Astrocyte of the cerebellum (primary cell): ENCODE data around the gene PLA2G5.

Experiments used
- DNase-seq: peaks from one replicate; pipeline ENCODE4 v3.0.0-alpha.2; 2011; ENCODE audit warnings: low read depth
- H3K4me3 ChIP-seq: 2 replicates; pipeline ENCODE4 v1.5.1; 2011; ENCODE audit warnings: mild to moderate bottlenecking, low read depth, low read length, moderate library complexity
- CTCF ChIP-seq: IDR thresholded peaks from 2 replicates; pipeline ENCODE4 v1.5.1; 2012; ENCODE audit warnings: low read length, low read depth, moderate library complexity, mild to moderate bottlenecking; ENCODE audit errors: missing control alignments
- in situ Hi-C: cut with HindIII; loops from 2 replicates; pipeline ENCODE4 v1.10.0; 2017; ENCODE audit warnings: low sequenced_read_pairs

Gene PLA2G5

GRCh38 chr1:20093940-20094391, 24.0 kb downstream of the PLA2G5 start:
- in situ Hi-C loops = no loop called here
- H3K4me3 ChIP-seq = no peak overlapping the region
- DNase-seq = no peak
- TF ChIP-seq CTCF = no peak

- DNase-seq = no peak
- H3K4me3 ChIP-seq = no peak overlapping the region
- TF ChIP-seq CTCF = no peak
- in situ Hi-C loops = no loop called here
These were observed 25.8 kb downstream of the PLA2G5 start for GRCh38 chr1:20095564-20096434.

- no peak for DNase-seq
- TF ChIP-seq CTCF = no peak
- no peak overlapping the region for H3K4me3 ChIP-seq
- in situ Hi-C loops = no loop called here
These were observed 26.9 kb downstream of the PLA2G5 start for GRCh38 chr1:20096840-20097447.

GRCh38 chr1:20099533-20099932, 29.5 kb downstream of the PLA2G5 start:
- DNase-seq = no peak

GRCh38 chr1:20100632-20101355, 30.8 kb downstream of the PLA2G5 start:
- in situ Hi-C loops = no loop called here
- peak; percentile 86 for TF ChIP-seq CTCF
- peak; percentile 37 for DNase-seq
- H3K4me3 ChIP-seq = no peak overlapping the region

More at GRCh38 chr1:20099533-20099932, 29.5 kb downstream of the PLA2G5 start:
- in situ Hi-C loops = no loop called here
- TF ChIP-seq CTCF = no peak
- no peak overlapping the region for H3K4me3 ChIP-seq

- in situ Hi-C loops = no loop called here
These were observed 32.9 kb downstream of the PLA2G5 start for GRCh38 chr1:20102875-20103274.

More at GRCh38 chr1:20102875-20103274, 32.9 kb downstream of the PLA2G5 start:
- no peak overlapping the region for H3K4me3 ChIP-seq
- no peak for DNase-seq
- no peak for TF ChIP-seq CTCF
